Stimulated activated naive B cell treated with anti-CD40 and anti-IgM and Interleukin-4, amounts not matched to agents 10 μg/mL and 1 μg/mL and 100 μg/mL, for 72 hours (primary cell): ENCODE results near the gene RPL19.

Source experiments
- ATAC-seq, 2 donors: fragments of 150-1000 bp; cut with Tn5 transposase; replicated peaks; 2 replicates each; pipeline ENCODE4 v1.10.0; 2021; ENCODE audit warnings: moderate library complexity in 1 of 2
- DNase-seq: peaks from one replicate; pipeline ENCODE4 v3.0.0; 2021
- H3K27ac Mint-ChIP-seq: one replicate; pipeline ENCODE4 v1.8.0; 2022; ENCODE audit warnings: mild to moderate bottlenecking, mixed read lengths
- H3K27me3 Mint-ChIP-seq, 2 donors: one replicate each; pipeline ENCODE4 v1.8.0; 2022; ENCODE audit warnings: mixed read lengths in 2 of 2
- H3K36me3 Mint-ChIP-seq, 2 donors: one replicate each; pipeline ENCODE4 v1.8.0; 2022; ENCODE audit warnings: mixed read lengths in 2 of 2, mild to moderate bottlenecking in 1 of 2
- H3K4me1 Mint-ChIP-seq, 2 donors: one replicate each; pipeline ENCODE4 v1.8.0; 2022; ENCODE audit warnings: mixed read lengths in 2 of 2, mild to moderate bottlenecking in 1 of 2
- H3K4me3 Mint-ChIP-seq, 2 donors: one replicate each; pipeline ENCODE4 v1.8.0; 2022; ENCODE audit warnings: mild to moderate bottlenecking in 2 of 2, mixed read lengths in 2 of 2, moderate library complexity in 1 of 2
- H3K9me3 Mint-ChIP-seq, 2 donors: one replicate each; pipeline ENCODE4 v1.8.0; 2022; ENCODE audit warnings: mixed read lengths in 2 of 2, mild to moderate bottlenecking in 1 of 2

The RPL19 gene

GRCh38 chr17:39230361-39230760, 30.3 kb downstream of the RPL19 start:
- Mint-ChIP-seq H3K9me3 (no peaks in the 10 kb centered on the region), H3K4me3 (no peak overlapping the region), H3K27me3 (peaks cover 50 to 60% of the 10 kb centered on the region in 2 donors), H3K4me1 (peaks cover 20% of the 10 kb centered on the region in 2 donors), H3K36me3 (no peaks in the 10 kb centered on the region), H3K27ac (no peak overlapping the region)
- DNase-seq: no peak
- no peak for ATAC-seq

- Mint-ChIP-seq H3K27me3 (peaks cover 46 to 55% of the 10 kb centered on the region in 2 donors), H3K4me3 (no peak overlapping the region), H3K9me3 (no peaks in the 10 kb centered on the region), H3K36me3 (no peaks in the 10 kb centered on the region), H3K27ac (peak overlapping the region; percentile 74), H3K4me1 (peaks cover 15 to 16% of the 10 kb centered on the region in 2 donors)
- DNase-seq (no peak), ATAC-seq (no peak)
Observed at GRCh38 chr17:39231091-39231561, 31.0 kb downstream of the RPL19 start.

GRCh38 chr17:39231591-39232551, 31.8 kb downstream of the RPL19 start:
- Mint-ChIP-seq H3K36me3 (no peaks in the 10 kb centered on the region), H3K27ac (peak overlapping the region; percentile 74), H3K9me3 (no peaks in the 10 kb centered on the region), H3K27me3 (peaks cover 45 to 52% of the 10 kb centered on the region in 2 donors), H3K4me1 (peaks cover 13 to 15% of the 10 kb centered on the region in 2 donors), H3K4me3 (peak overlapping the region in 1 of 2 donors; percentile 7)
- DNase-seq: no peak
- peak; percentile 78 to 84 for ATAC-seq

GRCh38 chr17:39235555-39236449, 35.7 kb downstream of the RPL19 start:
- no peaks in the 10 kb centered on the region for H3K36me3 Mint-ChIP-seq
- H3K27ac Mint-ChIP-seq: no peak overlapping the region
- H3K27me3 Mint-ChIP-seq: peaks cover 24 to 26% of the 10 kb centered on the region in 2 donors
- peaks cover 23 to 32% of the 10 kb centered on the region in 2 donors for H3K4me1 Mint-ChIP-seq
- H3K4me3 Mint-ChIP-seq: no peak overlapping the region
- H3K9me3 Mint-ChIP-seq: no peaks in the 10 kb centered on the region
- DNase-seq (peak; percentile 39), ATAC-seq (peak; percentile 67 to 70)

- Mint-ChIP-seq H3K27ac (no peak overlapping the region), H3K27me3 (peaks cover 17 to 19% of the 10 kb centered on the region in 2 donors), H3K4me1 (peaks cover 20 to 30% of the 10 kb centered on the region in 2 donors), H3K36me3 (no peaks in the 10 kb centered on the region), H3K4me3 (no peak overlapping the region), H3K9me3 (no peaks in the 10 kb centered on the region)
- no peak for DNase-seq
- no peak for ATAC-seq
Observed at GRCh38 chr17:39236450-39236927, 36.4 kb downstream of the RPL19 start.

- H3K4me1 Mint-ChIP-seq: peaks cover 16 to 25% of the 10 kb centered on the region in 2 donors
- H3K27me3 Mint-ChIP-seq: peaks cover 12 to 16% of the 10 kb centered on the region in 2 donors
- H3K4me3 Mint-ChIP-seq: no peak overlapping the region
- ATAC-seq (no peak), DNase-seq (no peak)
- H3K36me3 Mint-ChIP-seq: no peaks in the 10 kb centered on the region
- H3K9me3 Mint-ChIP-seq: no peaks in the 10 kb centered on the region
- no peak overlapping the region for H3K27ac Mint-ChIP-seq
Observed at GRCh38 chr17:39236981-39237441, 36.9 kb downstream of the RPL19 start.

- H3K27ac Mint-ChIP-seq: no peak overlapping the region
- no peak for ATAC-seq
- H3K4me3 Mint-ChIP-seq: no peak overlapping the region
Observed at GRCh38 chr17:39237586-39237985, 37.5 kb downstream of the RPL19 start.

GRCh38 chr17:39238311-39238972, 38.4 kb downstream of the RPL19 start:
- DNase-seq: peak; percentile 53

More at GRCh38 chr17:39237586-39237985, 37.5 kb downstream of the RPL19 start:
- Mint-ChIP-seq H3K9me3 (no peaks in the 10 kb centered on the region), H3K27me3 (peaks cover 6 to 14% of the 10 kb centered on the region in 2 donors), H3K4me1 (peaks cover 12 to 19% of the 10 kb centered on the region in 2 donors), H3K36me3 (no peaks in the 10 kb centered on the region)
- DNase-seq: no peak

GRCh38 chr17:39239640-39240314, 39.7 kb downstream of the RPL19 start:
- DNase-seq (peak; percentile 57), ATAC-seq (peak; percentile 56 to 69)
- Mint-ChIP-seq H3K27ac (peak overlapping the region; percentile 26), H3K36me3 (no peaks in the 10 kb centered on the region), H3K27me3 (peaks cover 21 to 32% of the 10 kb centered on the region in 2 donors), H3K9me3 (no peaks in the 10 kb centered on the region), H3K4me1 (peaks cover 23 to 36% of the 10 kb centered on the region in 2 donors), H3K4me3 (no peak overlapping the region)

More at GRCh38 chr17:39238311-39238972, 38.4 kb downstream of the RPL19 start:
- Mint-ChIP-seq H3K27me3 (peaks cover 11 to 22% of the 10 kb centered on the region in 2 donors), H3K36me3 (no peaks in the 10 kb centered on the region), H3K27ac (peak overlapping the region; percentile 73), H3K4me1 (peaks cover 12 to 23% of the 10 kb centered on the region in 2 donors), H3K9me3 (no peaks in the 10 kb centered on the region), H3K4me3 (peak overlapping the region; percentile 14 to 41)
- ATAC-seq: peak; percentile 73 to 80

GRCh38 chr17:39240631-39241030, 40.5 kb downstream of the RPL19 start:
- Mint-ChIP-seq H3K9me3 (no peaks in the 10 kb centered on the region), H3K27me3 (peaks cover 21 to 34% of the 10 kb centered on the region in 2 donors), H3K27ac (no peak overlapping the region), H3K4me1 (peaks cover 25 to 39% of the 10 kb centered on the region in 2 donors), H3K4me3 (no peak overlapping the region), H3K36me3 (no peaks in the 10 kb centered on the region)
- no peak for ATAC-seq
- DNase-seq: no peak

- no peaks in the 10 kb centered on the region for H3K36me3 Mint-ChIP-seq
- no peak overlapping the region for H3K27ac Mint-ChIP-seq
- no peaks in the 10 kb centered on the region for H3K9me3 Mint-ChIP-seq
- H3K4me3 Mint-ChIP-seq: no peak overlapping the region
- peaks cover 25 to 37% of the 10 kb centered on the region in 2 donors for H3K4me1 Mint-ChIP-seq
- no peak for ATAC-seq
- no peak for DNase-seq
- H3K27me3 Mint-ChIP-seq: peaks cover 21 to 34% of the 10 kb centered on the region in 2 donors
Observed at GRCh38 chr17:39243155-39243554, 43.1 kb downstream of the RPL19 start.

- peak; percentile 31 for DNase-seq
- Mint-ChIP-seq H3K9me3 (no peaks in the 10 kb centered on the region), H3K4me3 (peak overlapping the region; percentile 41 to 53)
Observed at GRCh38 chr17:39244016-39244599, 44.0 kb downstream of the RPL19 start.

More at GRCh38 chr17:39244016-39244599, 44.0 kb downstream of the RPL19 start:
- Mint-ChIP-seq H3K36me3 (no peaks in the 10 kb centered on the region), H3K4me1 (peaks cover 19 to 28% of the 10 kb centered on the region in 2 donors), H3K27ac (peak overlapping the region; percentile 37), H3K27me3 (peaks cover 21 to 34% of the 10 kb centered on the region in 2 donors)
- ATAC-seq: peak; percentile 76 to 82
